Activated gamma-delta T cell treated with anti-CD3 and anti-CD28 coated beads, Interleukin-2, amount 50 U/mL, for 16 hours (primary cell): Measurements from ENCODE around the gene PSMD7.
"Not testable (repeated sequence)": the region's sequence is repeated elsewhere in the genome, so short reads cannot be mapped to it uniquely, and the experiment has no call there.

Experiments
- DNase-seq: peaks from one replicate; pipeline ENCODE4 v3.0.0-alpha.2; 2020; ENCODE audit warnings: low read depth

Gene PSMD7

DNA sequence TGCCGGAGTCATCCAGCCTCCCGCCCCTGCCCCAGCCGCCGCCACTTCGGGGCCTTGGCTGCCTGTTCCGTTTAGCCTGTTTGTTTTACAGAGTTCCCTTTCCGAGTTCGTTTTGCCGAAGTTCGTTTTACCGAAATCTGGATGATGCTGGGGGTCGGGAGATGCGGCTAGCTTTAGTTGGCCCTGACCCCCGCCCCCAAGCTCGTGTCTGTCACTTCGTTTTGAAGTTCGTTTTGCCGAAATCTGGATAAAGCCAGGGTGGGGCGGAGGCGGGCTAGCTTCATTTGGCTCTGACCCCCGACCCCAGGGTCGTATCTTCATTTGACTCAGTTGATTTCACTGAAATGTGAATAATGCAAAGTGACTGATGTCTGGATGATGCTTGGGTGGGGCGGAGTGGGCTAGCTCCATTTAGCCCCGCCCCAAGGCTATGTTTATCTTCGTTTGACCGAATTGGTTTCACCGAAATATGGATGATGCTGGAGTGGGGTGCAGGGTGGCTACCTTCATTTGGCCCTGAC lies 591 bp downstream of the PSMD7 start:
- DNase-seq: no peak

DNA sequence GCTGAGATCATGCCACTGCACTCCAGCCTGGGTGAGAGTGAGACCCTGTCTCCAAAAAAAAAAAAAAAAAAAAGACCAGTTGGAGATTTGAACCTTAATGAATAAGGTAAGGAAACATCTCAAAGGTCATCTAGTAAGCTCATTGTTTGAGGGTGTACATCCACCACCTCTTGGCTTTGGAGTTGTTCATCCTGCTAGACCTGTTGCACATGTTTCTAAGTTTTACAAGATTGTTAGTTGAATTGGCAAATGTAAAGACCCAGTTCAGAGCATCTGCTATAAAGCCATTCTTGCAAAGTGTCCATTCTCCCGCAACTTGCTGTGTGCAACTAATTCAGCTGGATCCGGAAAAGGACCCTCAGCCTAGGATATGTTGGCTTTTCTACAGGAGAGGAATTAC lies 1.5 kb downstream of the PSMD7 start:
- no peak for DNase-seq

DNA sequence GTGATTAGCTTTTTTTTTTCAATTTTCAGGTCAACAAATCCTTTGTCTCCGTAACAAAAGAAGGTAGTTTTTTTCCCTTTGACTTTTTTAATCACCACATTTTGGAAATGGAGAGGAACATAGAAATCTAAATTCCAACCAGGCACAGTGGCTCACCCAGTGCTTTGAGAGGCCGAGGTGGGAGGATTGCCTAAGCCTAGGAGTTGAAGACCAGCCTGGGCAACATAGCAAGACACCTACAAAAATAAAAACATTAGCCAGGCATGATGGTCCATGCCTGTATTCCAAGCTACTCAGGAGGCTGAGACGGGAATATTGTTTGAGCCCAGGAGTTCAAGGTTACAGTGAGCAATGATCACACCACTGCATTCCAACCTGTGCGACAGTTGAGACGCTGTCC lies 5.7 kb downstream of the PSMD7 start:
- no peak for DNase-seq

DNA sequence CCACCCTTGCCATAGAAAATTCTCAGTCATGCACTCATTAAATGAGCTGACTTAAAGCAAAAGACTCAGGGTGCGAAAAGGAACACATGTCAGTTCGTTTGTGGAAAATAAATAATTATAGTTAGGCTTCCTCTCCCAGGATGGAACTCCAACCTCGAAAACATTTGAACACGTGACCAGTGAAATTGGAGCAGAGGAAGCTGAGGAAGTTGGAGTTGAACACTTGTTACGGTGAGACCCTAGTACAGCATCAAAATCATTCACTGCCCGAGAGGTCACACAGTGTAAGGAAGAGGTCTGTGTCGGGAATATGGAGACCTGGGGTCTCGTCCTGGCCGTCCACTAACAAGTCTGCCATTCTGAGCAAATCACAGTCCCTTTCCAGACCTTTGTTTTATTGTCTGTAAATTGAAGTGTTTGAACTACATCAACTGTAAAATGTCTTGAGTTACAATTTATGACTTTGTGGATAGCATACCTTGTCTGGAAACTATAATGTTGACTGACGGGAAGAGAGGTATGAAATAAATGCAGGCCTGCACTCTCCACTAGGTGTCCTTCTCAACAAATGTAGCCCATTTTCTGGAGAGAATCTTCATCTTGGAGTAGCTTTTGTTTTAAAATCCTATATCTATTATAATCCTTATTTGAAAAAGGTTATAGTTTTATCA lies 7.7 kb downstream of the PSMD7 start:
- no peak for DNase-seq

DNA sequence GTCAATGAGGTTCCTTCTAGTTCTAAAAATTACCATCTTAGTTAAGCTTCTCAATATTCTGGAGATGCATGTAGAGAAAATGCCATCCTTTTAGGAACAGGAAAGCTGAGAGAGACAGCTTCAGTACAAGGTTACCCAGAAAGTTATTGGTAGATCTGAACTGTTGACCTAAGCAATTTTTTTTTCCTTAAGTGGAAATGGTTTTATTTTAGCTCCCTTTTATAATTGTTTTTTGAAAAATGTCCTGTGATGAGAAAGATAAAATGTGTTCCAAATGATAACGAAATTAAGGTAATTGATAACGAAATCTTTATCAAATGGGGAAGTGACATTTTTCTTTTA lies 8.2 kb downstream of the PSMD7 start:
- DNase-seq: no peak

DNA sequence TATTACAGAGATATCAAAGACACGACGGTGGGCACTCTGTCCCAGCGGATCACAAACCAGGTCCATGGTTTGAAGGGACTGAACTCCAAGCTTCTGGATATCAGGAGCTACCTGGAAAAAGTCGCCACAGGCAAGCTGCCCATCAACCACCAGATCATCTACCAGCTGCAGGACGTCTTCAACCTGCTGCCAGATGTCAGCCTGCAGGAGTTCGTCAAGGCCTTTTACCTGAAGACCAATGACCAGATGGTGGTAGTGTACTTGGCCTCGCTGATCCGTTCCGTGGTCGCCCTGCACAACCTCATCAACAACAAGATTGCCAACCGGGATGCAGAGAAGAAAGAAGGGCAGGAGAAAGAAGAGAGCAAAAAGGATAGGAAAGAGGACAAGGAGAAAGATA lies 8.7 kb downstream of the PSMD7 start:
- DNase-seq: no peak

DNA sequence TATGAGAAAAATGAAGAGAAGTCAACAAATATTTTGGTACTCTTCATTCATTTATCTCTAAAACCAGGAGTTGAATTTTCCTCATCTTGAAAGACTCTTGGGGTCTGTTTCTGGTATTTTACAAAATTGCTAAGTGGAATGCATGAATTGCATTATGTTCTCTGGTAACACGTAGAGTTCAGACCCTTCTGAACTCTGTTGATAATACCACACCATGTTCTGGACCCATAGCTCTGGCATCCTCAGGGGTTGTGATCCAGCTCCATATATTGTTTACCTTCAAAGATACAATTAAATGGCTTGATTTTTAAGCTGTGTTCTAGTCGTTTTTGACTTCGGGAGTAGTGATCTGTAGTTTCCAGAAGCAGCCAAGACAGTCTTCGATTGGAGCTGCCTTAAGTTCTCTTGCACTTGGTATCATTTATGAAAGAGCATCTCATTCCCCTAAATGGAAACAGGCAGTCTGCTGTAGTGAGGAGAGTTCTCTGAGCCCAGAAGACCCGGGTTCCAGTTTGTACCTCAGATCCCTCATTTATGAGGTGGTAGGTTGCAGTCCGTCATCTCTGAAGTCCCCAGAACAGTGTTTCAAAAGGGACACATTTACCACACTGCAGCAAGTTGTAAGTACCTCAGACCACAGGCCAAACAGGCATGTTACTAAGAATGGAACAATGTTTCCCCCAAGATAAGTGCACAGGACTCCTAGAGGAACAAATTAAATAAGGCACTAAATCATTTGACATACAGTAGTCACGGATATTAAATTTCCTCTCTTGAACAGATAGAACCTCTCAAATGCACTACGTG lies 9.6 kb downstream of the PSMD7 start:
- DNase-seq: no peak

DNA sequence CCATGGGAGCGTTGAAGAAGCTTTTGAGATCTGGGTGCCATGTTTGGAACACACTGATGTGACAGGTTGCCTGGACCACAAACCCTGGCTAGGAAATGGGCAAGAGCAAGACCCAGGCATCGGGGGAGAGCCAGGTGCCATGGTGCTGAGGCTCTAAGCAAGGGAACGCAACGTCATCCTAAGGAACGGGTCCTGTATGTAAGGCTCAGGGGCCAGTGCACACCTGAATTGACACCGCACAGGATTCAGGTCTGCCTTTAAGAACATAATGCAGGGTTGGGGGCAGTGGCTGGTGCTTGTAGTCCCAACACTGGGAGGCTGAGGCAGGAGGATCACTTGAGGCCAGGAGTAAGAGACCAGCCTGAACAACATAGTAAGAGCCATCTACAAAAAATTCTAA lies 10.8 kb downstream of the PSMD7 start:
- no peak for DNase-seq

DNA sequence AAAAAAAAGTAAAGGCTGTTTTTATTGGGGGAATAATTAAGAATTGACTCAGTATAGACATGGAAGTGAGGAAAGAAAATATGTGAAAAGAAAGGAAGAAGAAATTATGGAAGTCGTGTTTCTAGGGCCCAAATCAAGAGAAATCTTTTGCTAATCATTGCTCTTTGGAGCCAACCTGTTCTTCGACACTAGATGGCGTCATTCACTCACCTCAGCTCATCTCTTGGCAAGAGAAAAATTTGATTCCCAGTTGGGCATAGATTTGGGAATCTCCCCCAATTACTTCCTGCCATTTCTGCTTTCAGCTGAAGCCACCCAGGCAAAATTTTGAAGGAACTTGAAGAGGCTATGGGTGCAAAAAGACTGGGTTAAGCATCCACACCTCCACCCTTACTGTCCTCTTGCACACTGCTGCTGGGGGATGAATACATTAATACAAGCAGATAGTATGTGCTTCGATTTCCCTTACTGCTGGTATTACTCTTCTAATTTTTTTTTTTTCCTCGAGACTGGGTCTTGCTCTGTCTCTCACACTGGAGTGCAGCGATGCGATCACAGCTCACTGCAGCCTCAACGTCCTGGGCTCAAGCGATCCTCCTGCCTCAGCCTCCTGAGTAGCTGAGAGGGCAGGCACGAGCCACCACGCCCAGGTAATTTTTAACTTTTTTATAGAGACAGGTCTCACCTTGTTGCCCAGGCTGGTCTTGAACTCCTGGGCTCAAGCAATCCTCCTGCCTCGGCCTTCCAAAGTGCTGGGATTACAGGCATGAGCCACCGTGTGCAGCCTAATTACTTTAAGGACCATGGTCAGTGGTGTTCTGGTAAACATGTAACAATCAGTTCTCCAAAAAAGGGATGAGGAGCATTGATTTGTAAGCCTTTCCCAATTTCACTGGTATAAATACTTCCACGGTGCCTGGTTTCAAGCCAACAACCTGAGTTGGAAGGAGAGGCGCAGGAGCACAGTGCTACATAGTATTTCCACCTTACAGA lies 13.5 kb downstream of the PSMD7 start:
- DNase-seq: no peak

DNA sequence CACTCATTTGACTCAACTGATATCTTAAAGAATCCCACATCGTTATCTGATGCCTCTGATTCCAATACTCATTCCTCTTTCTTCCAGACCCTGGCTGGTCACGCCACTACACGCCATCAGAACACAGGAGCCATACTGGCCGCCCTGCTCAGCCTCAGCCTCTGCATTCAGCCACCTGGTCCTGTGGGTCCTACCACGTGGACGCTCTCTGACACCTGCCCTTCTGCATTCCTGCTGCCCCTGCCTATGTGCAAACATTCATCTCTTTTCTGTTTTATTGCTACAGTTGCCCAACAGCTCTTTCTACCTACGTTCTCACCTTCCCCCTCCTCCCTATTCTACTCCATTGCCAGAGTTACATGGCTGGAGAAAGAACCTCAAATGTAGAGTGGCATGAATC lies 18.4 kb downstream of the PSMD7 start:
- no peak for DNase-seq

DNA sequence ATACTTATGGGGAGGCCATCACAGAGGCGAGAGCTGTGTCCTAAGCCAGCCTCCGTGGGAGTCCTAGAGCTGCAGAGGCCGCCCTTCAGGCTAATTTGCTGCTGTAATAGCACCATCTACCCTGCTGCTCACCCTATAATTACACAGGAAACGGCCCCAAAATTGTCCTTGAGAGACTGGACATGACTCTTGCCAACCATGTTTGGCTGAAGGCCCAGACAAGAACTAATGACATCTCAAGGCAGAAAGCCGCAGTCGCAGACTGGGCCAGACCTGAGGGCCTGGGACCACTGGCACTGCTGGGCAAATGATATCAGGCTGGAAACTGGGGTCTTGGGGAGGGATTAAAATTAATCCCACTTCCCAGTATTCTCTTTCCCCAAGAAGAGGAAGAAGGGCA lies 24.1 kb downstream of the PSMD7 start:
- no peak for DNase-seq

DNA sequence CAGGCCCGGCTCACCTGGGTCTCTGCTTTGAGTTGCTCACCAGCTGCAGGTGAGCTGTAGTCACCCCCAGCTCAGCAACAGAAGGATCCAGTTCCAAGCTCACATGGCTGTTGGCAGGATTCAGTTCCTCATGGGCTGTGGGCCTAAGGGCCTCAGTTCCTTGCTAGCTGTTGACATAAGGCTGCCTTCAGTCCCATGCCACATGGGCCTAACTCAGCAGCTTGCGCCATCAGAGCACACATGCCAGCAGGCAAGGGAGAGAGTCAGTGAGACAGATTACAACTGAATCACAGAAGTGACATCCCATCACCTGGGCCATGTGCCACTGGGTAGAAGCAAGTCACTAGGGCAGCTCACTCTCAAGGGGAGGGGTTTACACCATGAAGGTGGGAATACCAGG lies 24.7 kb downstream of the PSMD7 start:
- no peak for DNase-seq

DNA sequence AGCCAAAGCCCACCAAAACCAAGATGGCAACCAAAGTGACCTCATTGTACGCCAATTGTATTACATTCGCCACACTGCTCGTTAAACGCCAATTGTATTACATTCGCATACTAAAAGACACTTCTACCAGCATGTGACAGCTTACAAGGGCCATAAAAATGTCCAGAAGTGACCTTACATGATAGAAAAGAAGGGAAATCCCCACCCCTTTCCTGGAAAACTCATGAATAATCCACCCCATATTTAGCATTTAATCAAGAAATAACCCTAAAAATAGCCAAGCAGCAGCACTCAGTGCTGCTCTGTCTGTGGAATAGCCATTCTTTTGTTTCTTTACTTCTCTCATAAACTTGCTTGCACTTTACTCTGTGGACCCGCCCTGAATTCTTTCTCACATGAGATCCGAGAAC lies 25.7 kb downstream of the PSMD7 start:
- DNase-seq: no peak

DNA sequence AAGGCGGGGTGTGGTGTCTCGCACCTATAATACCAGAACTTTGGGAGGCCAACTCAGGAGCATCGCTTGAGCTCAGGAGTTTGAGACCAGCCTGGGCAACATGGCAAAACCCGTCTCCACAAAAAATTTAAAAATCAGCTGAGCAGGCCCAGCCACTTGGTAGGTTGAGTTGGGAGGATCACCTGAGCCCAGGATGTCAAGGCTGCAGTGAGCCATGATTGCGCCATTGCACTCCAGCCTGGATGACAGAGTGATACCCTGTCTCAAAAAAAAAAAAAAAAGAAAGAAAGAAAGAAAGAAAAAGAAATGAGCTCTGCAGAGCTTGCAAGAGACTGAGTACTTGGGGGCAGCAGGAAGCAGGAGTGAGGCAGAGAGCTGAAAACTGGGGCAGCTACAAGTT lies 28.2 kb downstream of the PSMD7 start:
- DNase-seq: not testable (repeated sequence)

DNA sequence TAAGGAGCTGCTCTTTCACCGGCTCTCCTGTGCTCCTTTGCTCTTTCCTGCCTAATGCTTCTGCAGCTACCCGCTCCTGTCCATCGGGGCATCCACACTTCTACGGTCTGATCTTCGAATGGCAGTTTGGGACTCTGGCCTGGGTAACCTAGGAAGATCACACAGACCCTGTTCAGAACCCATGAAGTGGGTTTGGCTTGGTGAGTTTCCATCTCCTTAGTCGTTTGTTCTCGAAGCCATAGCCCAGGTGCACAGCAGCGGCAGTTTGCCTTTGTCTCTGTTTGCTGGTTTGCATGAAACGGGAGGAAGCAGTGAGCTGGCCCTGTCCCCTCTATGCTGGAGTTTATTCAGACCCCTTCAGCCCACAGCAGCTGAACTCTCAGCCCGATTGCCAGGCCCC lies 29.0 kb downstream of the PSMD7 start:
- DNase-seq: no peak

DNA sequence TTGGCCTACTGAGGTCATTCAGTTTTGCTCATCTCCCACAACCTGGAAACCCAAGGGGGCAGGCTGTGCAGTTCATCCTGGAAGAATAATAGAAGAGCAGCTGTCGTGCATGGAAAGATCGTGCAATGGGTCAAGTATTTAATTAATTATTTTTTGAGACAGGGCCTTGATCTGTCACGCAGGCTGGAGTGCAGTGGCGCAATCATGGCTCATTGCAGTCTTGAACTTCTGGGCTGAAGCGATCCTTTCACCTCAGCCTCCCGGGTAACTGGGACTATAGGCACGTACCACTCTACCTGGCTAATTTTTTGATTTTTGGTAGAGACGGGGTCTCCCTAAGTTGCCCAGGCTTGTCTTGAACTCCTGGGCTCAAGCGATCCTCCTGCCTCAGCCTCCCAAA lies 31.7 kb downstream of the PSMD7 start:
- not testable (repeated sequence) for DNase-seq

DNA sequence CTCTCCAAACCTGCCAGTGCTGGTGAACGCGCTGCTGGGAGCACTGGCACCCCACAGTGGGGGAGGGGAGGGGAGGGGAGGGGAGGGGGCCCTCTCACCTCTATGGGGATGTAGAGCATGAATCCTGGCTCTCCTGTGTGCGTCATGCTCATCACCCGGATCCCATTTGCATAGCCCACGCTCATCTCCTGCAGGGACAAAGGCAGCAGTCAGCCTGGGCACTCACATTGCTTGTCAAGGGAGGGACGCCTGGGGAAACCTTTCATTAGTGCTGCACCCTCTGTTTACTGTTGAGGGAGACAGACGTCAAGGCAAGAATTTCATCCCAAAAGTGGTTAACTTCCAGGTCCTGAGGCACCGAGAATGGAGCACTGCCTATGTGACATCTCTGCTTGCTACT lies 35.9 kb downstream of the PSMD7 start:
- DNase-seq: not testable (repeated sequence)

DNA sequence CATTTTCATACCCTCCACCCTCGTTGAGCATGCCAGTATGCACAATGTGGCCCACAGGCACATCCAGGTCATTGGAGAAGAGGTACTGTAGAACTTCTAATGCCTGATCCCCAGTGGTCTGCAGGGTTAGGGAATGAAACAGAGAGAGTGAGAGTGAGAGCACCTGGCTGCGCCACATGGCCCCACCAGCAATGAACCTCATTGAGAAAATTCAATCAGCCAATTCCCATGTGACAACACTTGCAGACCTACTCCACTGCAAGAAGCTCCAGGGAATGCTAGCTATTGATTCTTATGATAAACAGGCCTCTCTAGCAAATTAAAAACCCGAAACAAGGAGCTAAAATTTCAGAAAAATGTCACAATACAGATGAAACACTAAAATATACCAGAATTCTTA lies 40.9 kb downstream of the PSMD7 start:
- DNase-seq: not testable (repeated sequence)

DNA sequence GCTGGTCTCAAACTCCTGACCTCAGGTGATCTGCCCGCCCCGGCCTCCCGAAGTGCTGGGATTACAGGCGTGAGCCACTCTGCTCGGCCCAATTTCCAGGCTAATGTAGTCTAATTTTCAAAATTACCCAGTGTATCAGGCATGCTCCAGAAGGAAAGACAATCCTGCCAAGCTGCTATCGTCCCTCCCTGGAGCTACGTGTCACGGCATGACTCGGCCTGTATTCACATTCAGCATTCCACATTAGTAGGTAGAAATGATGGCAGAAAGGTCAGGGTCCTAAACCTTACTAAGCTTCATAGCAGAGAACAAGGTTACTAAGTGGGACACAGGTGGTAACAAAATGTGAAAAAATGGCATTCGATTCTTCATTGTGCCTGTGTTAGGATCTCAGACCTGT lies 42.6 kb downstream of the PSMD7 start:
- not testable (repeated sequence) for DNase-seq

DNA sequence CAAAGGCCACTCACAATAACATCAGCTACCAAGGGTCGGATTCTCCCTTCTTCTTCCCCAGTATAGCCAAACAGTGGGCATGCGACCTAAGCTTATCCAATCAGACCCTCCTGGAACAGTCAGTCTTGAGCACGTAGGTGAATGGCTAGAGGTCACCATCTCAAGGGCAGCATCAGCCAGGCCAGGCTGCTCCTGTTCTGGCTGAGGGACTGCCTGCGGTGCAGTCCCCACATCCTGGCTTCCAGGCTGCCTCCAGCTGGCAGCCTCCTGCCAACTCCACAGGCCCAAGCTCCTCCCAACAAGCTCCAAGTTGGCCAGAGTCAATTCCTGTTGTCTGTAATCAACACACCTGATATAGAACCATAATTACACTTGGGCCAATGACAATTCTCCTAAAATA lies 56.4 kb downstream of the PSMD7 start:
- DNase-seq: not testable (repeated sequence)
